OCI-LY7 (cell line): ENCODE results near the gene CARD19. TPM values are rescaled to one million over a fixed set of nuclear protein-coding genes. Genes with fewer than 3 reads are reported as not detected.

Experiments used
- BruUV-seq: library from RNA; stranded (reverse); fragments of 400-500 nt; replicated peaks from 2 replicates; lab custom pipeline; 2021; lab: Mats Ljungman, UMichigan
- CTCF ChIA-PET: fragments of 300-600 bp; sonication (Branson Sonifier 250); formaldehyde crosslinking; loops from one replicate; lab custom pipeline; 2022; ENCODE audit warnings: antibody characterized with exemption; ENCODE audit not compliant: unreplicated experiment; lab: Charles Lee
- POLR2A ChIA-PET: fragments of 300-600 bp; sonication (Branson Sonifier 250); formaldehyde crosslinking; loops from one replicate; lab custom pipeline; 2022; ENCODE audit warnings: antibody characterized with exemption; lab: Charles Lee
- DNase-seq: peaks from one replicate; pipeline ENCODE4 v3.0.0-alpha.2; 2015; ENCODE audit warnings: low spot score
- H2AFZ ChIP-seq: fragments of 200-600 bp; sonication (generic), shearing (Covaris generic); 2 replicates; pipeline ENCODE4 v1.6.1; 2014; ENCODE audit warnings: mild to moderate bottlenecking, antibody characterized with exemption, low read length, moderate library complexity
- H3K27ac ChIP-seq: fragments of 200-600 bp; sonication (generic); 2 replicates; pipeline ENCODE4 v1.5.1; 2014; ENCODE audit warnings: mixed run types, low read depth, mild to moderate bottlenecking, moderate library complexity, low read length, inconsistent platforms; ENCODE audit not compliant: poor library complexity, severe bottlenecking
- H3K36me3 ChIP-seq: fragments of 200-600 bp; sonication (generic); 2 replicates; pipeline ENCODE4 v1.6.1; 2014; ENCODE audit warnings: mild to moderate bottlenecking, antibody characterized with exemption, low read length, moderate library complexity, mixed read lengths; ENCODE audit not compliant: insufficient read depth
- H3K4me1 ChIP-seq: fragments of 200-600 bp; sonication (generic); 2 replicates; pipeline ENCODE4 v1.5.1; 2014; ENCODE audit warnings: mild to moderate bottlenecking, low read length; ENCODE audit not compliant: insufficient read depth, poor library complexity, severe bottlenecking
- H3K4me2 ChIP-seq: fragments of 200-600 bp; sonication (generic); 2 replicates; pipeline ENCODE4 v1.6.1; 2014; ENCODE audit warnings: mild to moderate bottlenecking, low read length
- H3K4me3 ChIP-seq: fragments of 200-600 bp; sonication (generic); 2 replicates; pipeline ENCODE4 v1.5.1; 2014; ENCODE audit warnings: mild to moderate bottlenecking, low read depth, low read length; ENCODE audit not compliant: poor library complexity, severe bottlenecking
- H3K79me2 ChIP-seq: fragments of 200-600 bp; sonication (generic); 2 replicates; pipeline ENCODE4 v1.6.1; 2016; ENCODE audit warnings: low read depth, mild to moderate bottlenecking, low read length, moderate library complexity, mixed read lengths; ENCODE audit not compliant: insufficient read depth
- H3K9me2 ChIP-seq: fragments of 200-600 bp; sonication (generic); 2 replicates; pipeline ENCODE4 v1.6.1; 2016; ENCODE audit warnings: mild to moderate bottlenecking, low read length, mixed read lengths; ENCODE audit not compliant: insufficient read depth
- H3K9me3 ChIP-seq: fragments of 200-600 bp; sonication (generic); 2 replicates; pipeline ENCODE4 v1.6.1; 2014; ENCODE audit warnings: mild to moderate bottlenecking, mixed run types, low read length, mixed read lengths
- H4K20me1 ChIP-seq: fragments of 200-600 bp; sonication (generic); 2 replicates; pipeline ENCODE4 v1.6.1; 2014; ENCODE audit warnings: mild to moderate bottlenecking, antibody characterized with exemption, low read length, moderate library complexity, mixed read lengths; ENCODE audit not compliant: insufficient read depth
- CTCF ChIP-seq: fragments of 200-600 bp; sonication (generic); conservative IDR thresholded peaks from 2 replicates; pipeline ENCODE4 v1.5.1; 2014; ENCODE audit warnings: mild to moderate bottlenecking, antibody characterized with exemption, low read length, moderate library complexity, mixed read lengths
- EZH2phosphoT487 ChIP-seq: fragments of 200-600 bp; sonication (generic); IDR thresholded peaks from 2 replicates; pipeline ENCODE4 v1.6.1; 2018; ENCODE audit warnings: low read depth, borderline replicate concordance, mild to moderate bottlenecking, mixed run types, antibody characterized with exemption, low read length, moderate library complexity, mixed read lengths
- intact Hi-C: fragments of 100-400 bp; cut with micrococcal nuclease; formaldehyde crosslinking; loops from one replicate; pipeline ENCODE4 v1.10.0; 2022; ENCODE audit not compliant: unreplicated experiment
- total RNA-seq, 2 experiments: library from RNA; depleted of rRNA in 1 of 2; stranded (reverse); fragments of >200 nt in 1 of 2; shearing (Covaris generic) in 1 of 2; gene quantifications; 2 replicates each; pipeline ENCODE4 v1.2.3, GENCODE V29; 2014 to 2022

CARD19 gene
- total RNA-seq, 2 experiments from 2014 or later, result 15.8 to 26.8 TPM

- intact Hi-C loops, result loop anchor here (10.0 kb wide), 1 partner anchor 302 kb away; the partner anchor contains the start of gene BICD2
- CTCF ChIA-PET, result no interaction called here
Observed at GRCh38 chr9:93066978-93067603, 28.9 kb upstream of the CARD19 start.

GRCh38 chr9:93068956-93069355 lies 27.1 kb upstream of the CARD19 start:
- peaks cover 89% of the 10 kb centered on the region for H3K36me3 ChIP-seq
- intact Hi-C loops, result loop anchor here (10.0 kb wide), 1 partner anchor 304 kb away; the partner anchor contains the start of gene BICD2
- no peak for TF ChIP-seq EZH2phosphoT487
- no peak for TF ChIP-seq CTCF

More at GRCh38 chr9:93066978-93067603, 28.9 kb upstream of the CARD19 start:
- no peak for DNase-seq
- no peaks in the 10 kb centered on the region for H4K20me1 ChIP-seq
- no peak overlapping the region for H2AFZ ChIP-seq
- no peak overlapping the region for H3K4me3 ChIP-seq
- H3K36me3 ChIP-seq, result peaks cover 85% of the 10 kb centered on the region
- H3K9me3 ChIP-seq, result peaks cover 6% of the 10 kb centered on the region; the same call in 1 of the 2 replicates
- H3K79me2 ChIP-seq, result peaks cover 69% of the 10 kb centered on the region
- POLR2A ChIA-PET, result interaction anchor here (0.5 to 0.6 kb wide), 3 partner anchors 12 to 69 kb away, joined by 3 read pairs; no protein-coding TSS in a partner anchor
- no peaks in the 10 kb centered on the region for H3K9me2 ChIP-seq
- BruUV-seq, result TSS peak; percentile 5
- H3K27ac ChIP-seq, result no peak overlapping the region
- H3K4me1 ChIP-seq, result peaks cover 47% of the 10 kb centered on the region
- H3K4me2 ChIP-seq, result no peak overlapping the region
- TF ChIP-seq EZH2phosphoT487 (no peak), CTCF (no peak)

GRCh38 chr9:93071464-93071863 lies 24.6 kb upstream of the CARD19 start:
- ChIA-PET CTCF (no interaction called here), POLR2A (no interaction called here)
- H3K79me2 ChIP-seq, result peaks cover 36% of the 10 kb centered on the region; the same call in 1 of the 2 replicates
- intact Hi-C loops, result no loop called here
- H3K27ac ChIP-seq, result no peak overlapping the region
- peaks cover 6% of the 10 kb centered on the region; the same call in 1 of the 2 replicates for H3K9me3 ChIP-seq
- no peak overlapping the region for H2AFZ ChIP-seq
- TF ChIP-seq EZH2phosphoT487 (no peak), CTCF (no peak)
- H3K4me1 ChIP-seq, result peaks cover 17% of the 10 kb centered on the region
- peak; percentile 49 for DNase-seq
- H3K9me2 ChIP-seq, result no peaks in the 10 kb centered on the region
- peaks cover 79% of the 10 kb centered on the region for H3K36me3 ChIP-seq
- no peaks in the 10 kb centered on the region for H4K20me1 ChIP-seq
- BruUV-seq, result no TSS peak
- no peak overlapping the region for H3K4me3 ChIP-seq
- H3K4me2 ChIP-seq, result no peak overlapping the region

More at GRCh38 chr9:93068956-93069355, 27.1 kb upstream of the CARD19 start:
- H3K79me2 ChIP-seq, result peaks cover 55% of the 10 kb centered on the region
- H3K9me3 ChIP-seq, result peaks cover 6% of the 10 kb centered on the region; the same call in 1 of the 2 replicates
- H2AFZ ChIP-seq, result no peak overlapping the region
- H4K20me1 ChIP-seq, result no peaks in the 10 kb centered on the region
- H3K4me1 ChIP-seq, result peaks cover 37% of the 10 kb centered on the region
- DNase-seq, result no peak
- H3K9me2 ChIP-seq, result no peaks in the 10 kb centered on the region
- H3K27ac ChIP-seq, result no peak overlapping the region
- POLR2A ChIA-PET, result no interaction called here
- BruUV-seq, result TSS peak; percentile 26
- CTCF ChIA-PET, result no interaction called here
- H3K4me2 ChIP-seq, result no peak overlapping the region
- no peak overlapping the region for H3K4me3 ChIP-seq
